RWPE1 (cell line): Measurements from ENCODE around the gene PAM16.

Experiments
- CTCF ChIA-PET: fragments of 350-600 bp; sonication (Branson Sonifier 250); formaldehyde crosslinking; extraction: SDS; loops from one replicate; lab custom pipeline; 2021; lab: Yijun Ruan, JAX
- POLR2A ChIA-PET: fragments of 400-600 bp; formaldehyde crosslinking; extraction: SDS; loops from one replicate; lab custom pipeline; 2020; ENCODE audit warnings: antibody characterized with exemption; ENCODE audit not compliant: low non-redundant PET; lab: Yijun Ruan, JAX
- DNase-seq: peaks from one replicate; pipeline ENCODE4 v3.0.0; 2012; ENCODE audit warnings: low spot score
- H3K27ac ChIP-seq: fragments of 450-650 bp; 2 replicates; pipeline ENCODE4 v1.5.1; 2017
- TF ChIP-seq, protein P1 (sequence below): fragments of 450-650 bp; conservative IDR thresholded peaks from 2 replicates; pipeline ENCODE4 v1.5.1; 2017; ENCODE audit warnings: low read depth, mild to moderate bottlenecking

Gene PAM16

DNA sequence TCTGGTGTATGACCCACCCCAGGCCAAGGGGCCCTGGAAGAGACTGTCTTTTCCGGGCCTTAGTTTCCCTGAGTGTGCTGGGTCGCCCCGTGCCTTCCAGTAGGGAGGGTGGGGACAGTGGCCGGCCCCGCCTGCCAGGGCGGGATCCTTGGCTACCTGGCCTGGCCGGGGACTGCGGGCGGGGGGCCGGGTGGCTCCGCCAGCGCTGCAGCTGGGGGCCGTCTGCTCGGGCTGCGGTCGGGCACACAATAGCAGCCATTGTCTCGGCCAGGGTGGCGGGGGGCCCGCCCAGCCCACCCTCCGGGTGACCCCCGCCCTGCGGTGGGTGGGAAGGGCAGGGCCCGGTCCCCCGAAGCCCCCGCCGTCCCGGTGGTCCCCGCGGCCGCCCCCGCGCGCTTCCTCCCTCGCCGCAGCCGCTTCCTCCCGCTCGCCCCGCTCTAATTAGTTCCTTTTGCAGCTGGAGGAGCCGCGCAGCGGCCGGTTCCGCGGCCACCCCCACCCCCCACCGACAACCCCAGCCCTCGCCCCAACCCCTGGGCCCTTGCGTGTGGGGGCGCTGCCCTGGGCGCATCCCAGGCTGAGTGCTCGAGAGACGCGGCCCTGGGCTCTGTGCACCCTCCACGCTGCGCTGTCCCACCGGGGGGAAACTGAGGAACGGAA is 23.6 kb downstream of the PAM16 start:
- no peak for DNase-seq
- POLR2A ChIA-PET = no interaction called here
- CTCF ChIA-PET = no interaction called here
- peak overlapping the region; percentile 97 for H3K27ac ChIP-seq
- TF ChIP-seq, protein P1, sequence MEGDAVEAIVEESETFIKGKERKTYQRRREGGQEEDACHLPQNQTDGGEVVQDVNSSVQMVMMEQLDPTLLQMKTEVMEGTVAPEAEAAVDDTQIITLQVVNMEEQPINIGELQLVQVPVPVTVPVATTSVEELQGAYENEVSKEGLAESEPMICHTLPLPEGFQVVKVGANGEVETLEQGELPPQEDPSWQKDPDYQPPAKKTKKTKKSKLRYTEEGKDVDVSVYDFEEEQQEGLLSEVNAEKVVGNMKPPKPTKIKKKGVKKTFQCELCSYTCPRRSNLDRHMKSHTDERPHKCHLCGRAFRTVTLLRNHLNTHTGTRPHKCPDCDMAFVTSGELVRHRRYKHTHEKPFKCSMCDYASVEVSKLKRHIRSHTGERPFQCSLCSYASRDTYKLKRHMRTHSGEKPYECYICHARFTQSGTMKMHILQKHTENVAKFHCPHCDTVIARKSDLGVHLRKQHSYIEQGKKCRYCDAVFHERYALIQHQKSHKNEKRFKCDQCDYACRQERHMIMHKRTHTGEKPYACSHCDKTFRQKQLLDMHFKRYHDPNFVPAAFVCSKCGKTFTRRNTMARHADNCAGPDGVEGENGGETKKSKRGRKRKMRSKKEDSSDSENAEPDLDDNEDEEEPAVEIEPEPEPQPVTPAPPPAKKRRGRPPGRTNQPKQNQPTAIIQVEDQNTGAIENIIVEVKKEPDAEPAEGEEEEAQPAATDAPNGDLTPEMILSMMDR = no peak

DNA sequence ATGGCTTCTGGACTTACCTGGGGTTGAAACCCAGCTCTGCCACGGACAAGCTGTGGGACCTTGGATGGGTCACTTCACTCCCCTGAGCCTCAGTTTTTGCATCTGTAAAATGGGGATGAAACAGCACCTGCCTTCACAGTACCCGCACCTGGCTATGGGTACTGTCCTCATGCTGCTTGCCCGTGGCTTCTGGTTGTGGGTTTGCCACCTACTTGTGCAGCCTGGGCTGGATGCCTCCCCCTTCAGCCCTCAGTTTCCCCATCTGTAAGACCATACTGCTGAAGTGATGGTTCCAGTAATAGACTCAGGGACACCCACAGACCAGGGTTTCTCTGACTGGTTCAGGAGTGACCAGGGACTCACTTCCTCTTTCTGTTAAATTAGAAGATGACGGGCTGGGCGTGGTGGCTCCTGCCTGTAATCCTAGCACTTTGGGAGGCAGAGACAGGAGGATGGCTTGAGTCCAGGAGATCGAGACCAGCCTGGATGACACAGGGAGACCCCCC is 25.8 kb downstream of the PAM16 start:
- H3K27ac ChIP-seq = peak overlapping the region; percentile 97
- POLR2A ChIA-PET = interaction anchor here (0.6 kb wide), 1 partner anchor 40 kb away, joined by 4 read pairs; no protein-coding TSS in a partner anchor
- CTCF ChIA-PET = no interaction called here
- TF ChIP-seq, protein P1 = no peak
- DNase-seq = no peak

DNA sequence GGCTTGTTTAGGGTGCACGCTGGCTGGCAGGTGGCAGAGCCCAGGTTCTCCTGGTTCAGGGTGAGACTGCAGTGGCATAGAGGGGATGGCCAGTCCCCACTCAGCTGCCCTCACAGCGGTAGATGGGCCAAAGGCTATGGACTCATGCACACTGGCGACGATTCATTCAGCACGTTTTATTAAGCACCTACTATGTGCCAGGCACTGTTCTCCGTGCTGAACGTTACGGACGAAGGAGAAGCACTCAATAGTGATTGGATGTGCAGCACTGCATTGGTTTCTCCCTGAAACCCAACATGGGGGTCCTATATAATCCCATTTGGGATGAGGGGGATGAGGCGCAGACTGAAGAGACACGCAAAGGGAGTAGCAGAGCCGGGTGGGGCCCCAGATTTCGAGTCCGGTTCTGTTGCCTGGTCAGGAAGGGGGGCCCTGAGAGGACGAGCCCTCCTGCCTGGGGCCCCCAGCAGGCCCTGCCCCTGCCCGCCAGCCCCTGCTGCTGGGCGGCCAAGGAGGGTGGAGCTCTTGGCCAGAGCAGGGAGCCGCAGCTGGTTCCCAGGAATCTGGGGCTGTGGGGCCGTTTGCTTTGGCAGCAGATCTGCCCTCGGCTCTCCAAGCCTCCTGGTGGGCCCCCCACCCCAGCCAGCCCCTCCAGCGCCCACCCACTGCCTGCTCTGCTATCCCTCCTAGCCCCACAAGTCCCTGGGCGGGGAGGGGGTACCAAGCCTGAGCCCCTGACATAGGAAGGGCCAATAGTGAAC is 26.4 kb downstream of the PAM16 start:
- peak overlapping the region; percentile 97 for H3K27ac ChIP-seq
- TF ChIP-seq, protein P1 = no peak
- ChIA-PET POLR2A (interaction anchor here (0.5 to 0.6 kb wide), 2 partner anchors 25 to 145 kb away, joined by 3 to 4 read pairs; no protein-coding TSS in a partner anchor), CTCF (interaction anchor here (0.6 to 0.7 kb wide), 2 partner anchors 39 to 792 kb away, joined by 3 to 5 read pairs; no protein-coding TSS in a partner anchor)
- DNase-seq = no peak

DNA sequence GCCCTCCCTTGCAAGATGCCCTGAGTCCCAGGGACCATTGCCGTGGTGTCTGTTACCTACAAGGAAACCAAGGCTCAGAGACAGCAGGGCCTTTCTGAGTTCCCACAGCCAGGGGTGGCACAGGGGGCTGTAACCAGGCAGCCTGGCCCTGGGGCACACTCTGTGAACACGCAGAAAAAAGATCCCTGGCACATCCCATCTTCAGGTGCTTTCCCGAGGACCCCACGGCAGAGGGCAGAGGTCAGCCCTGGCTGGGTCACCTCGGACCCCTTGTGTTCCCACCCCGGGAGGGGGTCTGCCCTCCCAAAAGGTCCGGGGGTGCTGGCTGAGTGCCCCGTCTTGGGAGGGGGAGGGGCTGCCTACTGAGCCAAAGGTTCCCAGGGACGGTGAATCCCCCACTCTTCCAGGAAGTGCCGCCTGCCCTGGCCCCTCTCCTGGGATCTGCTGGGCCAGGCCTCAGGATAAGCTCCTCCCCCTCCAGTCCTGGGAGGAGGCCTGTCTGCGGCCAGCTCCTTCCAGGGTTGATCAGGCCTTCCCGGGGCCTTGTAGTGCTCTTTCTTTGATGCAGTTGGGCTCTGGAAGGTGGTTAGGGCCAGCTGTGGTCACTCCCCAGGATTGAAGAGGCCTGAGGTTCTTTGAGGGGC is 27.2 kb downstream of the PAM16 start:
- POLR2A ChIA-PET = interaction anchor here (0.5 kb wide), 1 partner anchor 26 kb away, joined by 3 read pairs; no protein-coding TSS in a partner anchor
- TF ChIP-seq, protein P1 = no peak
- DNase-seq = no peak
- H3K27ac ChIP-seq = peak overlapping the region; percentile 97
- CTCF ChIA-PET = interaction anchor here (0.6 to 1.2 kb wide), 3 partner anchors 14 to 791 kb away, joined by 3 to 6 read pairs (median 5); no protein-coding TSS in a partner anchor

DNA sequence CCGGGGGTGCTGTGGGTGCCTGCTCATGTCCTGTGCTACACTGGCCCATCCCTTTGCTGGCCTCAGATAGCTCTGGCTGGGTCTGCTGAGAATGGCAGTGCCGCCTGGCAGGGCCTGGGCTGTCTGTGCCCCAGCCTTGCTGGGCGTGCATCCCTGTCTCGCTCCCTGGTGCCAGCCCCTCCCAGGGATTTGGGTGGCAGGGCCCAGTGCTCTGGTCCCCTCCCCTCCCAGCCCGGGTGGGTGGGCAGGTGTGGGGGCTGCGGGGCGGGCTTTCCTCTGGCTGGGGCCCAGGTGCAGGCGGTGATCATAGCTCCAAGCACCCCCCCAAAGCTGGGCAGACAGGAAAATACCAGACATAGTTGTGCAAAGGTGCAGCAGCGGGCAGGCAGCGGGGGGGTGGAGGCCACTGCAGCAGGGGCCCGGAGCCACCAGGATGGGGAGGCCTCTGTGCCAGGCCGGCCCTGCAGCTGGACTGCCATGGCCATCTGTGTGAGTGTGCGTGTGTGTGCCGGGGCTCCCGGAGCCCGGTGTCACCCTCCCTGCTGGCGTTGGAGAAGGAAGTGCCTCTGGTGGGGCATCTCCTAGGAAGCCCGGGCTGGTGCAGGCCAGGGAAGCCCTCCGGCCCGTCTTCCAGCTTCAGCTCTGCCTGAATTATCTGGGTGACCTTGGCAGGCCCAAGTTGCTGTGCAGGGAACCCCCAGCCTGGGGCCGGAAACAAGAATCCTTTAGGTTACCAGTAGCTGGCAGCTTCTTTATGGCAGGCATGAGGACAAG is 27.9 kb downstream of the PAM16 start:
- TF ChIP-seq, protein P1 = no peak
- peak; percentile 76 for DNase-seq
- POLR2A ChIA-PET = no interaction called here
- peak overlapping the region; percentile 97 for H3K27ac ChIP-seq
- CTCF ChIA-PET = interaction anchor here (0.8 to 1.2 kb wide), 3 partner anchors 14 to 79 kb away, joined by 3 to 6 read pairs (median 6); partner anchors contain the start of gene TFAP4
